Suprapubic skin (tissue), 4 donors: ENCODE results near the gene SZT2. TPM values are rescaled to one million over a fixed set of nuclear protein-coding genes. Genes with fewer than 3 reads are reported as not detected.

Experiments
- DNase-seq, 2 donors: peaks; one replicate each; pipeline ENCODE4 v3.0.0-alpha.2; 2019; ENCODE audit warnings: low spot score in 2 of 2
- H3K27ac ChIP-seq: fragments of 200-600 bp; sonication (generic); one replicate; pipeline ENCODE4 v1.5.1; 2019
- H3K27me3 ChIP-seq: fragments of 200-600 bp; sonication (generic); one replicate; pipeline ENCODE4 v1.5.1; 2019
- H3K36me3 ChIP-seq: fragments of 200-600 bp; sonication (generic); one replicate; pipeline ENCODE4 v1.5.1; 2019
- H3K4me1 ChIP-seq: fragments of 200-600 bp; sonication (generic); one replicate; pipeline ENCODE4 v1.5.1; 2019
- H3K4me3 ChIP-seq: fragments of 200-600 bp; sonication (generic); one replicate; pipeline ENCODE4 v1.5.1; 2019; ENCODE audit warnings: mild to moderate bottlenecking
- H3K9me3 ChIP-seq: fragments of 200-600 bp; sonication (generic); one replicate; pipeline ENCODE4 v1.5.1; 2019
- EP300 ChIP-seq: sonication (generic); formaldehyde crosslinking; IDR thresholded peaks from one replicate; pipeline ENCODE4 v1.6.1; 2017; ENCODE audit warnings: antibody characterized with exemption
- POLR2A ChIP-seq, 2 donors: fragments of 450-650 bp; IDR thresholded peaks; one replicate each; pipeline ENCODE4 v1.6.1; 2017; ENCODE audit warnings: antibody characterized with exemption in 2 of 2, mild to moderate bottlenecking in 2 of 2, moderate library complexity in 2 of 2
- POLR2AphosphoS5 ChIP-seq, 3 donors: sonication (generic); formaldehyde crosslinking; IDR thresholded peaks; one replicate each; pipeline ENCODE4 v1.6.1; 2017; ENCODE audit warnings: antibody characterized with exemption in 3 of 3
- WGBS: methylation state at CpG from one replicate; pipeline ENCODE4 v1.1.5; 2018; 5-methylcytosine and 5-hydroxymethylcytosine counted together
- total RNA-seq, 4 donors: library from RNA; depleted of rRNA; stranded (reverse); fragments of >200 nt; gene quantifications; one replicate each; pipeline ENCODE4 v1.1.0, GENCODE V29; 2016
- TF ChIP-seq, protein P1 (sequence below), 2 donors: fragments of 200-600 bp in 1 of 2; fragments of 450-650 bp in 1 of 2; sonication (generic) in 1 of 2; IDR thresholded peaks; one replicate each; pipeline ENCODE4 v1.5.1; 2016 to 2019; ENCODE audit warnings: antibody characterized with exemption in 2 of 2, mild to moderate bottlenecking in 1 of 2, moderate library complexity in 1 of 2

Gene SZT2
- total RNA-seq, 4 donors from 2014 or later: 44.2 to 132 (median 65.5) TPM

- peak overlapping the region; percentile 80 for H3K4me3 ChIP-seq
- TF ChIP-seq POLR2A (IDR thresholded peaks at IDR 0.05) (no peak), POLR2AphosphoS5 (IDR thresholded peaks at IDR 0.05) (no peak), EP300 (no peak)
- TF ChIP-seq, protein P1, sequence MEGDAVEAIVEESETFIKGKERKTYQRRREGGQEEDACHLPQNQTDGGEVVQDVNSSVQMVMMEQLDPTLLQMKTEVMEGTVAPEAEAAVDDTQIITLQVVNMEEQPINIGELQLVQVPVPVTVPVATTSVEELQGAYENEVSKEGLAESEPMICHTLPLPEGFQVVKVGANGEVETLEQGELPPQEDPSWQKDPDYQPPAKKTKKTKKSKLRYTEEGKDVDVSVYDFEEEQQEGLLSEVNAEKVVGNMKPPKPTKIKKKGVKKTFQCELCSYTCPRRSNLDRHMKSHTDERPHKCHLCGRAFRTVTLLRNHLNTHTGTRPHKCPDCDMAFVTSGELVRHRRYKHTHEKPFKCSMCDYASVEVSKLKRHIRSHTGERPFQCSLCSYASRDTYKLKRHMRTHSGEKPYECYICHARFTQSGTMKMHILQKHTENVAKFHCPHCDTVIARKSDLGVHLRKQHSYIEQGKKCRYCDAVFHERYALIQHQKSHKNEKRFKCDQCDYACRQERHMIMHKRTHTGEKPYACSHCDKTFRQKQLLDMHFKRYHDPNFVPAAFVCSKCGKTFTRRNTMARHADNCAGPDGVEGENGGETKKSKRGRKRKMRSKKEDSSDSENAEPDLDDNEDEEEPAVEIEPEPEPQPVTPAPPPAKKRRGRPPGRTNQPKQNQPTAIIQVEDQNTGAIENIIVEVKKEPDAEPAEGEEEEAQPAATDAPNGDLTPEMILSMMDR (IDR thresholded peaks at IDR 0.05): no peak
These were observed 1.6 kb upstream of the SZT2 start for GRCh38 chr1:43387976-43388599.

GRCh38 chr1:43388613-43389012 is 1.1 kb upstream of the SZT2 start:
- no peak for DNase-seq
- peak overlapping the region; percentile 82 for H3K27ac ChIP-seq
- peaks cover 34% of the 10 kb centered on the region for H3K36me3 ChIP-seq
- no peaks in the 10 kb centered on the region for H3K9me3 ChIP-seq
- peaks cover 30% of the 10 kb centered on the region for H3K4me1 ChIP-seq
- TF ChIP-seq POLR2AphosphoS5 (IDR thresholded peaks at IDR 0.05) (no peak), POLR2A (IDR thresholded peaks at IDR 0.05) (no peak), EP300 (no peak)
- TF ChIP-seq, protein P1 (IDR thresholded peaks at IDR 0.05): no peak
- 29% methylated on average over 3 of the region's 3 CpGs for WGBS
- H3K4me3 ChIP-seq: peak overlapping the region; percentile 80
- H3K27me3 ChIP-seq: no peaks in the 10 kb centered on the region

More at GRCh38 chr1:43387976-43388599, 1.6 kb upstream of the SZT2 start:
- Histone ChIP-seq H3K36me3 (peaks cover 39% of the 10 kb centered on the region), H3K9me3 (no peaks in the 10 kb centered on the region), H3K27ac (peak overlapping the region; percentile 82), H3K4me1 (peaks cover 30% of the 10 kb centered on the region), H3K27me3 (no peaks in the 10 kb centered on the region)
- DNase-seq: no peak
- WGBS: 57% methylated on average over 4 of the region's 4 CpGs

DNA sequence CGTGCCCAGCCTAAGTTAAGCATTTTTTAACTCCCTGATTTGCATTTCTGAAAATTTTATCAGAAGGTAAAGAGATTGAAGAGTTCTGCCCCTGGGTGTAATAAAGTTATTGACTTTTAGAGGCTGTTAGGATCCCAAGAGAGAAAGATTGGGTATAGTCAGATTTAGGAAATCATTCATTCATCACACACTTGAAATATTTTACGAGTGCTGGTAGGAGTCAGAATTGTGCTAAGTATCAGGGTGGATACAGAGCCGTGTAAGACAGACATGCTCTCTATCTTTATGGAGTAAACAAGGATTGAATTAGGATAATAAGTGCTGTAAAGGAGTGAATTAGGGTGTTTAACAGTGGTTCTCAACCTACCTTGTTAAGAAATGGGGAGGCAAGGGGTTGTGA is 3.0 kb downstream of the SZT2 start:
- 82% methylated on average over 3 of the region's 3 CpGs for WGBS
- Histone ChIP-seq H3K4me1 (peaks cover 31% of the 10 kb centered on the region), H3K27me3 (no peaks in the 10 kb centered on the region), H3K36me3 (peaks cover 7% of the 10 kb centered on the region), H3K4me3 (no peak overlapping the region), H3K9me3 (no peaks in the 10 kb centered on the region), H3K27ac (no peak overlapping the region)
- no peak for DNase-seq
- no peak for TF ChIP-seq EP300
- TF ChIP-seq POLR2A (IDR thresholded peaks at IDR 0.05): no peak
- no peak for TF ChIP-seq POLR2AphosphoS5 (IDR thresholded peaks at IDR 0.05)
- TF ChIP-seq, protein P1 (IDR thresholded peaks at IDR 0.05): no peak

DNA sequence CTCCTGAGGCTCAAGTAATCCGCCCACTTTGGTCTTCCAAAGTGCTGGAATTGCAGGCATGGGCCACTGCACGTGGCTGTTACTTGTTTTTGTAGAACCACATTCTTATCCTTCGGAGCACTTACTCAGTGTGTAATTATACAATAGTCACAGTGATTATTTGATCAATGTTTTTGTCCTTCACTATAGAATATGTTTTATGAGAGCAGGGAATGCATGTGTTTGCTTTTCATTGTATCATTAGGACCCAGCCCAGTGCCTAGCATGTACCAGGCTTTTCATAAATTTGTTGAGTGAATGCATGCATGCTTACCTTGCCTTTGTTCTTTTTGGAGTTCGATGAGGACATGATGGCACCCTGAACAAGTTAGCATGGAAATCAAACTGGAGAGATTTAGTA is 5.8 kb downstream of the SZT2 start:
- Histone ChIP-seq H3K9me3 (no peaks in the 10 kb centered on the region), H3K4me3 (no peak overlapping the region), H3K27me3 (no peaks in the 10 kb centered on the region), H3K36me3 (peaks cover 7% of the 10 kb centered on the region), H3K4me1 (peaks cover 12% of the 10 kb centered on the region), H3K27ac (no peak overlapping the region)
- DNase-seq: no peak
- TF ChIP-seq POLR2A (IDR thresholded peaks at IDR 0.05): no peak
- no peak for TF ChIP-seq EP300
- TF ChIP-seq, protein P1 (IDR thresholded peaks at IDR 0.05): no peak
- TF ChIP-seq POLR2AphosphoS5 (IDR thresholded peaks at IDR 0.05): no peak
- 81% methylated on average over 4 of the region's 4 CpGs for WGBS

DNA sequence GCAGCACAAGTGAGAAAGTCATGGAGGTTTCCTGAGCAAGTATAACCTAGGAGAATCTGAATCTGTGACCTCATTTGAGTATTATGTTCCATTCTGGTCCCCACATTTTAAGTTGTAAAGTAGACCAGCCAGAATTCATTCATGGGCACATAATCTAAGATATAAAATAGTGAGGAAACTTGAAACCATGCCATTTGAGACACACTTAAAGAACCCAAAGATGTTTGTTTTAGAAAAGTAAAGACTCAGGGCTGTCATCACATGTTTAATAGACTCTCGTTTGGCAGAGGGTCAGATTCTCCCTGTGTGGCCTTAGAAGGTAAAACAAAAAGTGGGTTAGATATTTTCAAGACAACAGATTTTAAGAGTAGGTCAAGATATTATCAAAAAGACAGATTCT is 6.4 kb downstream of the SZT2 start:
- 62% methylated on average over 1 of the region's 1 CpG for WGBS
- Histone ChIP-seq H3K4me3 (no peak overlapping the region), H3K27ac (no peak overlapping the region), H3K27me3 (no peaks in the 10 kb centered on the region), H3K36me3 (peaks cover 7% of the 10 kb centered on the region), H3K4me1 (peaks cover 7% of the 10 kb centered on the region), H3K9me3 (no peaks in the 10 kb centered on the region)
- no peak for DNase-seq
- no peak for TF ChIP-seq POLR2A (IDR thresholded peaks at IDR 0.05)
- no peak for TF ChIP-seq EP300
- TF ChIP-seq, protein P1 (IDR thresholded peaks at IDR 0.05): no peak
